ENCODE measurements around the gene MTERF4.

Gene MTERF4

GRCh38 chr2:241102239-241102803 lies at the start of gene MTERF4:
TSS of gene MTERF4 (minus strand) at chr2:241102287. CDS start at chr2:241102273, 14 bp downstream.
- in situ Hi-C loops (cut with HindIII; ENCODE audit: low sequenced_read_pairs), result no loop called here
- peak; percentile 84 for DNase-seq (ENCODE audit: low read depth, low spot score)
- TF ChIP-seq CTCF (IDR thresholded peaks at IDR 0.05; ENCODE audit: low read depth, low read length), result no peak
- H3K4me3 ChIP-seq (ENCODE audit: low read depth, low read length), result peak within 1 kb of the TSS; percentile 88

GRCh38 chr2:241150660-241151530 lies 48.8 kb upstream of the MTERF4 start:
- TF ChIP-seq CTCF (IDR thresholded peaks at IDR 0.05; ENCODE audit: low read depth, low read length), result no peak
- H3K4me3 ChIP-seq (ENCODE audit: low read depth, low read length), result peak overlapping the region; percentile 78
- in situ Hi-C loops (cut with HindIII; ENCODE audit: low sequenced_read_pairs), result no loop called here

DNA sequence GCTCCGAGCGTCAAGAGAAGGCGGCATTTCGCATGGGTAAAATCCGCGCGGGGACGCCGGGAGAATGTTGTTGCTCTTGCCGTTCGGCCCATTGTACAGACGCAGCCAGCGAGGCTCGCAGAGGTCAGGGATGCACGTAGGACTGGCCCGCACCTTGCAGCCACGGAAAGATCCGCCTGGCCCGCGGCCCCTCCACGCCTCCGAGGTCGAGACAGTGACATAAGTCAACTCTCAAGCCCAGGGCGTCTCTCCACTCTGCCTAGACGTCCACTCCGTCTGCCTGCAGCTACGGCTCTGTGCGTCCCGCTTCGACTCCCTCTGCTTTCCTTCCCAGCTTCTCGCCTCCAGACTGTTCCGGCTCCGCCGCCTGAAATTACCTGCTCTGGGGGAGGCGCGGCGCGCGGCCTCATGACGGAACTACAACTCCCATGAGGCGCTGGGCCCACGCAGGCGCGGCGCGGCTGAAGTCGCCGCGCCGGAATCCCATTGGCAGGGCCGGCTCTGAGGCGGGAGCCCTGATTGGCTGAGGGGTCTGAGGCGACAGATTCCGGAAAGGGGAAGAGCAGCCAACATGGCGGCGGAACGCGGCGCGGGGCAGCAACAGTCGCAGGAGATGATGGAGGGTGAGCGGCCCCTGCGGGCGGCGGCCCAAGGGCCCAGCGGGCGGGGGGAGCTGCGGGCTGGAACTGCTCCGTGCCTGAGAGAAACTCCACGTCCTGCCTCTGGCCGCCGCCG lies 48.0 kb upstream of the MTERF4 start, which contains the start of gene PPP1R7:
PPP1R7 (plus strand) TSS at position 543 of the 735 bp plus-strand sequence; CDS start at position 572, 29 bp downstream.
- peak within 1 kb of the TSS; percentile 78 for H3K4me3 ChIP-seq (ENCODE audit: low read depth, low read length)
- in situ Hi-C loops (cut with HindIII; ENCODE audit: low sequenced_read_pairs), result no loop called here
- TF ChIP-seq CTCF (IDR thresholded peaks at IDR 0.05; ENCODE audit: low read depth, low read length), result no peak
- DNase-seq (ENCODE audit: low read depth, low spot score), result peak; percentile 95

More at GRCh38 chr2:241150660-241151530, 48.8 kb upstream of the MTERF4 start:
- no peak for DNase-seq (ENCODE audit: low read depth, low spot score)

DNA sequence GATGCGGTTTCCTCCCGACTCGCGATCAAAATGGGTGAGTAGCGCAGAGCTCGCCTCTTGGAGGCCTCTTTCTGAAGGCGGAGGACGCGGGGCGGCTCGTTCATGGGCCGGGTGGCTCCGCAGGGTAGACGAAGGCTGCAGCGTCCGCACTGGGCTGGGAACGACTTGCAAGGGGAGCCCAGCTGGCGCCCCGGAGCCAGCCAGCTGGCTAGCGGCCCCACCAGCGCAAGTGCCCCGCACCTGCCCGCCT lies 47.5 kb upstream of the MTERF4 start:
- no peak for DNase-seq (ENCODE audit: low read depth, low spot score)
- in situ Hi-C loops (cut with HindIII; ENCODE audit: low sequenced_read_pairs), result no loop called here
- no peak for TF ChIP-seq CTCF (IDR thresholded peaks at IDR 0.05; ENCODE audit: low read depth, low read length)
- peak overlapping the region; percentile 78 for H3K4me3 ChIP-seq (ENCODE audit: low read depth, low read length)

- in situ Hi-C loops (cut with HindIII; ENCODE audit: low sequenced_read_pairs), result no loop called here
- no peak for TF ChIP-seq CTCF (IDR thresholded peaks at IDR 0.05; ENCODE audit: low read depth, low read length)
- peak within 1 kb of the TSS; percentile 78 for H3K4me3 ChIP-seq (ENCODE audit: low read depth, low read length)
- peak; percentile 93 for DNase-seq (ENCODE audit: low read depth, low spot score)
These were observed 47.0 kb upstream of the MTERF4 start, which contains the start of gene PASK for GRCh38 chr2:241148891-241149674. TSS of gene PASK (minus strand) at chr2:241149472. CDS start at chr2:241143032, 6,440 bp downstream.

- in situ Hi-C loops (cut with HindIII; ENCODE audit: low sequenced_read_pairs), result no loop called here
- no peak overlapping the region for H3K4me3 ChIP-seq (ENCODE audit: low read depth, low read length)
- no peak for DNase-seq (ENCODE audit: low read depth, low spot score)
- no peak for TF ChIP-seq CTCF (IDR thresholded peaks at IDR 0.05; ENCODE audit: low read depth, low read length)
These were observed 46.2 kb upstream of the MTERF4 start for GRCh38 chr2:241148239-241148638.

All from astrocyte of the spinal cord (primary cell).